Esophagus muscularis mucosa (tissue), 4 donors: ENCODE measurements around the gene PCNX3. TPM values are rescaled to one million over a fixed set of nuclear protein-coding genes. Genes with fewer than 3 reads are reported as not detected.

Source experiments
- DNase-seq: peaks from one replicate; pipeline ENCODE4 v3.0.0-alpha.2; 2017; ENCODE audit errors: extremely low spot score
- H3K27ac ChIP-seq, 4 donors: fragments of 200-600 bp; sonication (generic); replicated peaks in 1 of 4; 1 replicate in 3 of 4; 2 replicates in 1 of 4; pipeline ENCODE4 v1.5.1; 2016 to 2019; ENCODE audit warnings: mild to moderate bottlenecking in 1 of 4
- H3K27me3 ChIP-seq, 4 donors: fragments of 200-600 bp; sonication (generic); one replicate each; pipeline versions ENCODE4 v1.5.1 to v1.6.0; 2016 to 2019
- H3K36me3 ChIP-seq, 4 donors: fragments of 200-600 bp; sonication (generic); one replicate each; pipeline ENCODE4 v1.5.1; 2016 to 2019
- H3K4me1 ChIP-seq, 4 donors: fragments of 200-600 bp; sonication (generic); one replicate each; pipeline ENCODE4 v1.5.1; 2016 to 2019
- H3K4me3 ChIP-seq, 4 donors: fragments of 200-600 bp; sonication (generic); 1 replicate in 2 of 4; 2 replicates in 2 of 4; pipeline ENCODE4 v1.5.1; 2016 to 2019; ENCODE audit warnings: mild to moderate bottlenecking in 4 of 4, moderate library complexity in 1 of 4
- H3K9me3 ChIP-seq, 4 donors: fragments of 200-600 bp; sonication (generic); 1 replicate in 3 of 4; 2 replicates in 1 of 4; pipeline ENCODE4 v1.5.1; 2016 to 2019
- CTCF ChIP-seq, 3 experiments: fragments of 200-600 bp in 2 of 3; fragments of 450-650 bp in 1 of 3; sonication (generic) in 2 of 3; IDR thresholded peaks; one replicate each; pipeline ENCODE4 v1.5.1; 2017 to 2019; ENCODE audit warnings: antibody characterized with exemption in 3 of 3, mild to moderate bottlenecking in 2 of 3, moderate library complexity in 1 of 3
- EP300 ChIP-seq: sonication (generic); formaldehyde crosslinking; IDR thresholded peaks from one replicate; pipeline ENCODE4 v1.6.1; 2017; ENCODE audit warnings: antibody characterized with exemption
- POLR2A ChIP-seq: fragments of 450-650 bp; IDR thresholded peaks from one replicate; pipeline ENCODE4 v1.6.1; 2017; ENCODE audit warnings: antibody characterized with exemption, moderate library complexity, mild to moderate bottlenecking, low read depth
- POLR2AphosphoS5 ChIP-seq, 2 donors: sonication (generic); formaldehyde crosslinking; IDR thresholded peaks; one replicate each; pipeline ENCODE4 v1.6.1; 2017; ENCODE audit warnings: antibody characterized with exemption in 2 of 2
- WGBS: methylation state at CpG from one replicate; pipeline ENCODE4 v1.1.5; 2018; 5-methylcytosine and 5-hydroxymethylcytosine counted together
- intact Hi-C: fragments of 100-400 bp; cut with DNase I; formaldehyde crosslinking; loops from one replicate; pipeline ENCODE4 v1.15.1; 2023
- total RNA-seq, 4 donors: library from RNA; depleted of rRNA; stranded (reverse); fragments of >200 nt; gene quantifications; one replicate each; pipeline versions ENCODE4 v1.1.0 to v1.2.1, GENCODE V29; 2016

PCNX3 gene
- total RNA-seq, 4 donors from 2014 or later, result 21.4 to 43.1 (median 27.1) TPM

DNA sequence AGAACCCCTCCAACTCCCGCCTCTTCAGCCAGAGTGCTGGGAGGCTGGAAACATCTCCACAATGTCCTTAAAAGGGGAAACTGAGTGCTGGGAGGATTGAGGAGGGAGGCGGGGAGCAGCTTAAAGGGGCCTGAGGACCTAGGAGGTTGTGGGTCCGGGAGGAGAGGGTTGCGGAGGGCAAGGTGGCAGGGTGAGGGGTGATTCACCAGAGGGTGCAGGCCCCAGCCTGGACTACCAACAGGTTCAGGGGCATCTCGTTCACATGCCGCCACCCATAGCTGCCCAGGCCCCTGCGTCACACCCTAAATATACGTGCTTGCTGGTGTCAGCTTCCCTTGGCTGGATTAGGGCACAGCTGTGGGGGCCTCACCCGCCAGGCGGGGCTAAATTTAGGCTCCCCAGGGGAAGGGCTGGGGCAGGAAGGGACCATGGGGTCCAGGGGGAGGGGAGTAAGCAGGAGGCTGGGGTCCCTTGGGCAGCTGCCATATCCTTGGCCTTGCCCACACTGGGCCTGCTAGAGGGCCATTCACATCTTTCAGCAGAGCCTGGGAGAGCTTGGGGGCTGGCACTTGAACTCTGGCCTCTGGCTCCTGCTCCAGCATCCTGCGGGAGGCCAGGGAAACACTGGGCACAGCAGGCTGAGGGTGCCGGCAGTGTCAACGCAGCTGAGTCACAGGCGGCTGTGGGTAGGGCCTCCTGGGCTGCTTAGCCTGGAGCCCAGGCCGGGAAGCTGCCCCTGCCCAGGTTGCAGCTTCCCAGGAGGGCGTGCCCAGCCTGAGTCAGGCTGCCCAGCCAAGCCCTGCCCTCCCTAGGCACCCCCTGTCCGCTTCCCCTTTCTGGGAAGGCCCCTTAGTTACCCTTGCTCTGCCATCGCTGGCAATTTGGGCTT, 38.5 kb upstream of the PCNX3 start:
- Histone ChIP-seq H3K4me1 (peaks cover 47 to 88% (median 67%) of the 10 kb centered on the region in 4 donors), H3K27ac (peak overlapping the region; percentile 95 to 99 (median 96)), H3K9me3 (no peaks in the 10 kb centered on the region), H3K4me3 (peak overlapping the region; percentile 78 to 98 (median 88)), H3K27me3 (no peaks in the 10 kb centered on the region), H3K36me3 (peaks cover 24 to 42% (median 42%) of the 10 kb centered on the region in 4 donors)
- WGBS, result 16% methylated on average over 10 of the region's 18 CpGs
- TF ChIP-seq CTCF (IDR thresholded peaks at IDR 0.05), result no peak
- peak; percentile 50 for TF ChIP-seq POLR2A
- no peak for TF ChIP-seq EP300
- TF ChIP-seq POLR2AphosphoS5 (IDR thresholded peaks at IDR 0.05), result peak in 1 of 2 donors; percentile 70
- intact Hi-C loops, result no loop called here
- no peak for DNase-seq

GRCh38 chr11:65577756-65578109, 37.8 kb upstream of the PCNX3 start:
- Histone ChIP-seq H3K27ac (peak overlapping the region; percentile 95 to 99 (median 96)), H3K9me3 (no peaks in the 10 kb centered on the region), H3K27me3 (no peaks in the 10 kb centered on the region), H3K36me3 (peaks cover 24 to 48% (median 46%) of the 10 kb centered on the region in 4 donors), H3K4me1 (peaks cover 46 to 88% (median 65%) of the 10 kb centered on the region in 4 donors), H3K4me3 (peak overlapping the region; percentile 78 to 98 (median 88))
- 29% methylated on average over 2 of the region's 8 CpGs for WGBS
- intact Hi-C loops, result no loop called here
- no peak for DNase-seq
- no peak for TF ChIP-seq CTCF (IDR thresholded peaks at IDR 0.05)
- TF ChIP-seq EP300, result no peak
- TF ChIP-seq POLR2A, result no peak
- TF ChIP-seq POLR2AphosphoS5 (IDR thresholded peaks at IDR 0.05), result no peak

GRCh38 chr11:65578134-65578533, 37.4 kb upstream of the PCNX3 start:
- Histone ChIP-seq H3K27me3 (no peaks in the 10 kb centered on the region), H3K4me1 (peaks cover 44 to 84% (median 63%) of the 10 kb centered on the region in 4 donors), H3K27ac (peak overlapping the region; percentile 95 to 99 (median 96)), H3K36me3 (peaks cover 24 to 52% (median 47%) of the 10 kb centered on the region in 4 donors), H3K9me3 (no peaks in the 10 kb centered on the region), H3K4me3 (peak overlapping the region; percentile 78 to 98 (median 88))
- intact Hi-C loops, result no loop called here
- 76% methylated on average over 7 of the region's 7 CpGs for WGBS
- no peak for DNase-seq
- TF ChIP-seq POLR2AphosphoS5 (IDR thresholded peaks at IDR 0.05) (no peak), POLR2A (no peak), EP300 (no peak), CTCF (IDR thresholded peaks at IDR 0.05) (no peak)

GRCh38 chr11:65578667-65579066, 36.9 kb upstream of the PCNX3 start:
- Histone ChIP-seq H3K36me3 (peaks cover 27 to 58% (median 52%) of the 10 kb centered on the region in 4 donors), H3K27ac (peak overlapping the region; percentile 95 to 99 (median 96)), H3K4me1 (peaks cover 38 to 81% (median 61%) of the 10 kb centered on the region in 4 donors), H3K4me3 (no peak overlapping the region), H3K27me3 (no peaks in the 10 kb centered on the region), H3K9me3 (no peaks in the 10 kb centered on the region)
- WGBS, result 58% methylated on average over 3 of the region's 3 CpGs
- DNase-seq, result no peak
- intact Hi-C loops, result no loop called here
- no peak for TF ChIP-seq CTCF (IDR thresholded peaks at IDR 0.05)
- no peak for TF ChIP-seq POLR2A
- TF ChIP-seq POLR2AphosphoS5 (IDR thresholded peaks at IDR 0.05), result no peak
- TF ChIP-seq EP300, result no peak
